Astrocyte of the spinal cord (primary cell): Measurements from ENCODE around the gene C4BPB.

ENCODE experiments used
- DNase-seq: peaks from one replicate; pipeline ENCODE4 v3.0.0; 2011; ENCODE audit warnings: low read depth, low spot score
- H3K4me3 ChIP-seq: 2 replicates; pipeline ENCODE4 v1.5.1; 2011; ENCODE audit warnings: low read depth, mild to moderate bottlenecking, low read length, moderate library complexity
- in situ Hi-C: cut with HindIII; loops from 2 replicates; pipeline ENCODE4 v1.10.0; 2017; ENCODE audit warnings: low sequenced_read_pairs
- TF ChIP-seq, protein P1 (sequence below): IDR thresholded peaks from 2 replicates; pipeline ENCODE4 v1.5.1; 2012; ENCODE audit warnings: low read depth, mild to moderate bottlenecking, low read length, inconsistent platforms

The C4BPB gene

DNA sequence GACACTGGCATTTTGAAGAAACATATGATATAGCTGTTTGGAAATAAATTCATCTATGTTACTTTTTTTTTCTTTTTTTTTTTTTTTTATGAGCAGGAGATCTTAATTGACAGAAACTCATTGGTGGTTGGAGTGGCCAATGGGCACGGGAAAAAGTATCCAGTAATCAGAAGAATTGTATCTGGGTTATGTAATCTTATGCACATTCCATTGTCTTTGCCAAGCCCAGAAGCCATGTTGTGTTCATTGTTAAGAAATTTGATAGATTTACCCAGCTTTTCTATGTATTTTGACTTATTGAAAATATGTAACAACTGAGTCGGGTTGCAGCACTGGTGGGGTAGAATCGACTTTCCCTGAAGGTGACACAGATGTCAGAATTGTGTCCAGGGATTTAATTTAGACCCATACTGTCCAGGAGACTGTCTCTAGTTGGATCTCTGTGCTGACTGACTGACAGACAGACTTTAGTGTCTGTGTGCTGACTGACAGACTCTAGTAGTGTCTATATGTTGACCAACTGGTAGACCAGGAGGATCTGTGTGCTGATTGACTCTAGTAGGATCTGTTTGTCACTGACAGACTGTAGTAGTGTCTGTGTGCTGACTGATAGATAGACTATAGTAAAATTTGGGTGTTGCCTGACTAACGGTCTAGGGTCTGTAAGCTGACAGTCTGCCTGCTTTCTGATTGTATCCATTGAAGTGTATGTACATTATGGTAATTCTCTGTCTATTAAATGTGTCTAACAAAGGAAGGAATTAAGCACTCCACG, 12.3 kb upstream of the C4BPB start:
- in situ Hi-C loops = no loop called here
- no peak for DNase-seq
- H3K4me3 ChIP-seq = no peak overlapping the region
- TF ChIP-seq, protein P1, sequence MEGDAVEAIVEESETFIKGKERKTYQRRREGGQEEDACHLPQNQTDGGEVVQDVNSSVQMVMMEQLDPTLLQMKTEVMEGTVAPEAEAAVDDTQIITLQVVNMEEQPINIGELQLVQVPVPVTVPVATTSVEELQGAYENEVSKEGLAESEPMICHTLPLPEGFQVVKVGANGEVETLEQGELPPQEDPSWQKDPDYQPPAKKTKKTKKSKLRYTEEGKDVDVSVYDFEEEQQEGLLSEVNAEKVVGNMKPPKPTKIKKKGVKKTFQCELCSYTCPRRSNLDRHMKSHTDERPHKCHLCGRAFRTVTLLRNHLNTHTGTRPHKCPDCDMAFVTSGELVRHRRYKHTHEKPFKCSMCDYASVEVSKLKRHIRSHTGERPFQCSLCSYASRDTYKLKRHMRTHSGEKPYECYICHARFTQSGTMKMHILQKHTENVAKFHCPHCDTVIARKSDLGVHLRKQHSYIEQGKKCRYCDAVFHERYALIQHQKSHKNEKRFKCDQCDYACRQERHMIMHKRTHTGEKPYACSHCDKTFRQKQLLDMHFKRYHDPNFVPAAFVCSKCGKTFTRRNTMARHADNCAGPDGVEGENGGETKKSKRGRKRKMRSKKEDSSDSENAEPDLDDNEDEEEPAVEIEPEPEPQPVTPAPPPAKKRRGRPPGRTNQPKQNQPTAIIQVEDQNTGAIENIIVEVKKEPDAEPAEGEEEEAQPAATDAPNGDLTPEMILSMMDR = no peak

DNA sequence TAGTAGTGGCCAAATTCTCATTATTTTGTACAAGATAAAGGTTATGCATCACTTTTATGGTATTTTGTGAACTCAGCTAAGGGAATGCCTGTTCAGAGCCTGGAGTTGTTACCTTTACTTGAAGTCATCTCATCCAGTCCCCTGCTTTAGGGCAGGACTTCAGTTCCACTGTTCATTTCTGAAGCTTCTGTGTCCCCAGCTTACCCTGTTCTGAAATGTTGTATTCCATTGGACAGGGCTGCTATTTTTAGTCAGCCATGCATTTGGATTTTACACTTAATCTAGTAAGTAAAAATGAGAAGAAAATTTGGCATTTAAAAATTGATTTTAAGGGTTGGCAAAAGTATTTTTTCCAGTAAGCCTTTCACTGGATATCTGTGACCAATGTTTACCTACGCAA, 11.6 kb upstream of the C4BPB start:
- in situ Hi-C loops = no loop called here
- no peak overlapping the region for H3K4me3 ChIP-seq
- TF ChIP-seq, protein P1 = no peak
- DNase-seq = no peak

DNA sequence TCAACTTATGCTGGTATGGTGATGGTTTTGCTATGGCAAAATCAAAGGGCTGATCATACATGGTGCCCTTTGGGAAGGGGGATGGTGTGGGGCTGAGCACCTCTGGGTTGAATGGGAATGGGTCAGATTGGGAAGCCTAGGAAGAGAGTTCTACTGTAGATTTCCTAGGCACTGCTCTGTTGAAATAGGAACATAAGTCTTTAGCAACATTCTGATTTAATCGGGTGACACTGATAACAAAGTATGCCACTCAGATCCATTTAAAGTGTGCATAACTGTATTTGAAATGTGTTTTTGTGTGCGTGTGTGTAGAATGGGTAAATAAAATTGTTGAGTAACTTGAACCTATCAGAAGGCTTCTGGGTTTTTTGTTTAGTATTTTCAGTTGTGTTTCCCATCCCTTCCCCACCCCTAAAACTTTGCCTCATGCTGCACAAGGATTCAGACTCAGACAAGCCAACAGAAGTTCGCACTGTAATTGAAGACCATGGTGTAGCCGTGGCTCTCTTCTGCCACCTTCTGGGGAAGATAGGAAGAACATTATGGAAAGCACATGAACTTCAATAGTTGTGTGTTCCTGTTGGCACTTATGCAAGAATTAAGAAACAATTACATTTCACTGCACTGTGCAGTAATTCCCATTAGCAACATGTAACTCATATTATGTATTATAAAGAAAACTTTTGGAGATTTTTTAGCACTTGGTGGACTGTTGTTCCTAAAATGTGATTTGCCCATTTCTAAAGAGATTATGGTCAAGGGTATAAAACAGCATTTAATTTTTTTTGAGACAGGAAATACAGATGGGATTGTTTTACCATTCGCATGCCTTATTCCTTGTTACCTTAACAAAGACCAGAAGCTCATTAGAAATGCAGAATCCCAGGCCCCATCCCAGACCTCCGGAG, 10.9 kb upstream of the C4BPB start:
- DNase-seq = peak; percentile 78
- TF ChIP-seq, protein P1 = peak; percentile 89
- in situ Hi-C loops = no loop called here
- no peak overlapping the region for H3K4me3 ChIP-seq

DNA sequence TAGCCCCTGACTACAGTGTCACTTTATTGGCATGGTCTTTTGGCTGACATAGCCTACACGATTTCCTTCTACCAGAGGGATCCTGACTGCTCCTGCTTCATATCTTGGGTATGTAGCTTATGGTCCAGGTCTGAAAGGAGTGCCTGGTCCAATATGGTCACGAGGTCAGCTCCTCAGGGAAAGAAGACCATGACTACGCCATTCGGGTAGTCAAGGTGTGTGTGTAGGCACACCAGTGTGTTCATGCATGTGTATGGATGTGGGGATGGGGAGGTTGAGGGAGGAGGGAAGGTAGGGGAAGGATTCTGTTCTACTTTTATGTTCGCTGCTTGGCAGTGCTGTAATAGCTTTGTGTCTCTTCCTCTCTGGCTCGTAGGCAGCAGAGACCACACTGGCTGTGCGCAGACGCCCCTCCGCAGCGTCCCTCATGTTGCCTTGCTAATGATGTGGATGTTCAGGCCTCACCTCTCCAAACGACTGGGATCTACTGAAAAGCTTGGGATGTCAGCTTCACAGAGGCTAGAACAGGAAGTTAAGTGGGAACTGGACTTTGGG, 10.0 kb upstream of the C4BPB start:
- DNase-seq = no peak
- in situ Hi-C loops = no loop called here
- TF ChIP-seq, protein P1 = no peak
- no peak overlapping the region for H3K4me3 ChIP-seq

DNA sequence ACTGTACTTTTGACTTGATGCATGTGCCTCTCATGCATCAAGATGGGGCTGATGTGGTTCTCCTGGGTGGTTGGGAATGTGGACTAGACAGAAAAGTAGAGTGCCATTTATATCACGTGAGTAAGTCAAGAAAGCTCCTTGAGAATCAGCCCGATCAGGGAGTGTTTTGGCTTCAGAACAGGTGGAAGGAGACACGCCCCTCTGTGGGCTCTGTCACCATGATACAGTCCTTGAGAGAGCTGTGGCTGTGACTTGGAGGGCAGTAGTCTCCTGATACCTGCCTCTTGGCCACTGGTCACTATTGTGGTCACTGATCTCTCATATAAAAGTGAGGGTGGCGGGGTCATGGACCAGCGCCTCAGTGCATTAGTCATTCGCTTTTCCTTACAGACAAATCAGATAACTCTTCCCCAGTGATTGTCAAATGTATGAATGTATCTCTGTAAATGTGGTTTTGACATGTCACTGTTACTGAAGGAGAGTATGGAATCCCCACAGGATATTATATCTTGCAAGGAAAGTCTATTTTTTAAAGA, 8.9 kb upstream of the C4BPB start:
- DNase-seq = no peak

DNA sequence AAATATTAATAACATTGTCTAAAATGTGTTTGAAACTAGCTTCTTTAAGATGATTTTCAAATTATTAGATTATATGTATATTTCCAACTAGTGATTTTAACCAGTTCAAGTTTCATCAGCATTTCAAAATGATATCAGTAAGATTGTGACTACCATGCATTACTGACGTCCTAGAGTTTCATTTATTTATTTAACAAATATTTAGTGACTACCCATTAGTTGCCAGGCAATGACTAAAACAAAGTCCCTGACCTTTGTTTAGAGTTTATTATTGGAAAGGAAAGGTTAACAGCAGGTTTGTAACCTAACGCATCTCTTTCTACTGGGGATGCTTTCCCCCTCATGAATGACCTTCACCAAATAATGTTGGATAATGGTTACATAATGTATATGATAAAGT, 7.6 kb upstream of the C4BPB start:
- in situ Hi-C loops = no loop called here
- H3K4me3 ChIP-seq = no peak overlapping the region
- DNase-seq = no peak
- TF ChIP-seq, protein P1 = no peak

More for the DNA sequence above, 8.9 kb upstream of the C4BPB start:
- H3K4me3 ChIP-seq = no peak overlapping the region
- TF ChIP-seq, protein P1 = no peak
- in situ Hi-C loops = no loop called here
